Measurements from ENCODE around the gene CTLA4. TPM values are rescaled to one million over a fixed set of nuclear protein-coding genes. Genes with fewer than 3 reads are reported as not detected.
A peak's percentile ranks its signal among the peaks of the same experiment; 100 is the strongest.

The CTLA4 gene
- total and polyA plus RNA-seq, 10 of the 15 experiments (the other 5 are each of a cell fraction or from before 2014, with no cell fraction given): not detected

DNA sequence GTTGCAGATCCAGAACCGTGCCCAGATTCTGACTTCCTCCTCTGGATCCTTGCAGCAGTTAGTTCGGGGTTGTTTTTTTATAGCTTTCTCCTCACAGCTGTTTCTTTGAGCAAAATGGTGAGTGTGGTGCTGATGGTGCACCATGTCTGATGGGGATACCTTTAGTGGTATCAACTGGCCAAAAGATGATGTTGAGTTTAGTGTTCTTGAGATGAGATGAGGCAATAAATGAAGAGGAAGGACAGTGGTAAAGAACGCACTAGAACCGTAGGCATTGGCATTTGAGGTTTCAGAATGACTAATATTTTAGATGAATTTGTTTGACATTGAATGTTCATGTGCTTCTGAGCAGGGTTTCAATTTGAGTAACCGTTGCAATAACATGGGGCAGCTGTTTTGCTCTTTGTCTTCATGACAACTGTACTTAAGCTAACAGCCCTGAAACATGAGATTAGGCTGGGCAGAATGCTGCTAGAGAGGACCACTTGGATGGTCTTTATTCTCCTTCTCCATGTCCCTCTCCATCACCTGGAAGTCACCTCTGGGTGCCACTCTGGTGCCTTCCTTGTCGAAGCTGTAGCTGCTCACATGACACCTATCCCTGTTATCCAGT, 3.9 kb downstream of the CTLA4 start (continued):
- TF ChIP-seq, protein P1, sequence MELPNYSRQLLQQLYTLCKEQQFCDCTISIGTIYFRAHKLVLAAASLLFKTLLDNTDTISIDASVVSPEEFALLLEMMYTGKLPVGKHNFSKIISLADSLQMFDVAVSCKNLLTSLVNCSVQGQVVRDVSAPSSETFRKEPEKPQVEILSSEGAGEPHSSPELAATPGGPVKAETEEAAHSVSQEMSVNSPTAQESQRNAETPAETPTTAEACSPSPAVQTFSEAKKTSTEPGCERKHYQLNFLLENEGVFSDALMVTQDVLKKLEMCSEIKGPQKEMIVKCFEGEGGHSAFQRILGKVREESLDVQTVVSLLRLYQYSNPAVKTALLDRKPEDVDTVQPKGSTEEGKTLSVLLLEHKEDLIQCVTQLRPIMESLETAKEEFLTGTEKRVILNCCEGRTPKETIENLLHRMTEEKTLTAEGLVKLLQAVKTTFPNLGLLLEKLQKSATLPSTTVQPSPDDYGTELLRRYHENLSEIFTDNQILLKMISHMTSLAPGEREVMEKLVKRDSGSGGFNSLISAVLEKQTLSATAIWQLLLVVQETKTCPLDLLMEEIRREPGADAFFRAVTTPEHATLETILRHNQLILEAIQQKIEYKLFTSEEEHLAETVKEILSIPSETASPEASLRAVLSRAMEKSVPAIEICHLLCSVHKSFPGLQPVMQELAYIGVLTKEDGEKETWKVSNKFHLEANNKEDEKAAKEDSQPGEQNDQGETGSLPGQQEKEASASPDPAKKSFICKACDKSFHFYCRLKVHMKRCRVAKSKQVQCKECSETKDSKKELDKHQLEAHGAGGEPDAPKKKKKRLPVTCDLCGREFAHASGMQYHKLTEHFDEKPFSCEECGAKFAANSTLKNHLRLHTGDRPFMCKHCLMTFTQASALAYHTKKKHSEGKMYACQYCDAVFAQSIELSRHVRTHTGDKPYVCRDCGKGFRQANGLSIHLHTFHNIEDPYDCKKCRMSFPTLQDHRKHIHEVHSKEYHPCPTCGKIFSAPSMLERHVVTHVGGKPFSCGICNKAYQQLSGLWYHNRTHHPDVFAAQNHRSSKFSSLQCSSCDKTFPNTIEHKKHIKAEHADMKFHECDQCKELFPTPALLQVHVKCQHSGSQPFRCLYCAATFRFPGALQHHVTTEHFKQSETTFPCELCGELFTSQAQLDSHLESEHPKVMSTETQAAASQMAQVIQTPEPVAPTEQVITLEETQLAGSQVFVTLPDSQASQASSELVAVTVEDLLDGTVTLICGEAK (IDR thresholded peaks at IDR 0.05; ENCODE audit: borderline replicate concordance): no peak
- TF ChIP-seq MYC (IDR thresholded peaks at IDR 0.05; ENCODE audit: insufficient read depth, insufficient read length, insufficient replicate concordance, low read length, severe bottlenecking) (no peak), SUPT20H (IDR thresholded peaks at IDR 0.05; ENCODE audit: borderline replicate concordance, control insufficient read depth, low read depth, low read length) (no peak), ASH2L (IDR thresholded peaks at IDR 0.05; ENCODE audit: borderline replicate concordance, low read depth) (no peak), CBX3 (IDR thresholded peaks at IDR 0.05; ENCODE audit: borderline replicate concordance, low read depth) (no peak), CREB1 (IDR thresholded peaks at IDR 0.05; ENCODE audit: low read depth) (peak; percentile 32; the same call in 1 of the 2 replicates), NFIC (IDR thresholded peaks at IDR 0.05; ENCODE audit: low read depth, low read length) (peak; percentile 89), ZNF217 (IDR thresholded peaks at IDR 0.05) (peak; percentile 99), HCFC1 (IDR thresholded peaks at IDR 0.05; ENCODE audit: low read length) (no peak), BHLHE40 (IDR thresholded peaks at IDR 0.05; ENCODE audit: borderline replicate concordance in 1 of 2, low read depth in 2 of 2, low read length in 1 of 2) (peak; percentile 34 to 47; a peak in 1 of 4 replicates)
- TF ChIP-seq, protein P2, sequence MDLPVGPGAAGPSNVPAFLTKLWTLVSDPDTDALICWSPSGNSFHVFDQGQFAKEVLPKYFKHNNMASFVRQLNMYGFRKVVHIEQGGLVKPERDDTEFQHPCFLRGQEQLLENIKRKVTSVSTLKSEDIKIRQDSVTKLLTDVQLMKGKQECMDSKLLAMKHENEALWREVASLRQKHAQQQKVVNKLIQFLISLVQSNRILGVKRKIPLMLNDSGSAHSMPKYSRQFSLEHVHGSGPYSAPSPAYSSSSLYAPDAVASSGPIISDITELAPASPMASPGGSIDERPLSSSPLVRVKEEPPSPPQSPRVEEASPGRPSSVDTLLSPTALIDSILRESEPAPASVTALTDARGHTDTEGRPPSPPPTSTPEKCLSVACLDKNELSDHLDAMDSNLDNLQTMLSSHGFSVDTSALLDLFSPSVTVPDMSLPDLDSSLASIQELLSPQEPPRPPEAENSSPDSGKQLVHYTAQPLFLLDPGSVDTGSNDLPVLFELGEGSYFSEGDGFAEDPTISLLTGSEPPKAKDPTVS (IDR thresholded peaks at IDR 0.05; ENCODE audit: low read depth, low read length): no peak
- TF ChIP-seq, protein P3, sequence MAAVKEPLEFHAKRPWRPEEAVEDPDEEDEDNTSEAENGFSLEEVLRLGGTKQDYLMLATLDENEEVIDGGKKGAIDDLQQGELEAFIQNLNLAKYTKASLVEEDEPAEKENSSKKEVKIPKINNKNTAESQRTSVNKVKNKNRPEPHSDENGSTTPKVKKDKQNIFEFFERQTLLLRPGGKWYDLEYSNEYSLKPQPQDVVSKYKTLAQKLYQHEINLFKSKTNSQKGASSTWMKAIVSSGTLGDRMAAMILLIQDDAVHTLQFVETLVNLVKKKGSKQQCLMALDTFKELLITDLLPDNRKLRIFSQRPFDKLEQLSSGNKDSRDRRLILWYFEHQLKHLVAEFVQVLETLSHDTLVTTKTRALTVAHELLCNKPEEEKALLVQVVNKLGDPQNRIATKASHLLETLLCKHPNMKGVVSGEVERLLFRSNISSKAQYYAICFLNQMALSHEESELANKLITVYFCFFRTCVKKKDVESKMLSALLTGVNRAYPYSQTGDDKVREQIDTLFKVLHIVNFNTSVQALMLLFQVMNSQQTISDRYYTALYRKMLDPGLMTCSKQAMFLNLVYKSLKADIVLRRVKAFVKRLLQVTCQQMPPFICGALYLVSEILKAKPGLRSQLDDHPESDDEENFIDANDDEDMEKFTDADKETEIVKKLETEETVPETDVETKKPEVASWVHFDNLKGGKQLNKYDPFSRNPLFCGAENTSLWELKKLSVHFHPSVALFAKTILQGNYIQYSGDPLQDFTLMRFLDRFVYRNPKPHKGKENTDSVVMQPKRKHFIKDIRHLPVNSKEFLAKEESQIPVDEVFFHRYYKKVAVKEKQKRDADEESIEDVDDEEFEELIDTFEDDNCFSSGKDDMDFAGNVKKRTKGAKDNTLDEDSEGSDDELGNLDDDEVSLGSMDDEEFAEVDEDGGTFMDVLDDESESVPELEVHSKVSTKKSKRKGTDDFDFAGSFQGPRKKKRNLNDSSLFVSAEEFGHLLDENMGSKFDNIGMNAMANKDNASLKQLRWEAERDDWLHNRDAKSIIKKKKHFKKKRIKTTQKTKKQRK (IDR thresholded peaks at IDR 0.05; ENCODE audit: low read depth, low read length): no peak
- TF ChIP-seq, protein P4, sequence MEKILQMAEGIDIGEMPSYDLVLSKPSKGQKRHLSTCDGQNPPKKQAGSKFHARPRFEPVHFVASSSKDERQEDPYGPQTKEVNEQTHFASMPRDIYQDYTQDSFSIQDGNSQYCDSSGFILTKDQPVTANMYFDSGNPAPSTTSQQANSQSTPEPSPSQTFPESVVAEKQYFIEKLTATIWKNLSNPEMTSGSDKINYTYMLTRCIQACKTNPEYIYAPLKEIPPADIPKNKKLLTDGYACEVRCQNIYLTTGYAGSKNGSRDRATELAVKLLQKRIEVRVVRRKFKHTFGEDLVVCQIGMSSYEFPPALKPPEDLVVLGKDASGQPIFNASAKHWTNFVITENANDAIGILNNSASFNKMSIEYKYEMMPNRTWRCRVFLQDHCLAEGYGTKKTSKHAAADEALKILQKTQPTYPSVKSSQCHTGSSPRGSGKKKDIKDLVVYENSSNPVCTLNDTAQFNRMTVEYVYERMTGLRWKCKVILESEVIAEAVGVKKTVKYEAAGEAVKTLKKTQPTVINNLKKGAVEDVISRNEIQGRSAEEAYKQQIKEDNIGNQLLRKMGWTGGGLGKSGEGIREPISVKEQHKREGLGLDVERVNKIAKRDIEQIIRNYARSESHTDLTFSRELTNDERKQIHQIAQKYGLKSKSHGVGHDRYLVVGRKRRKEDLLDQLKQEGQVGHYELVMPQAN (conservative IDR thresholded peaks at IDR 0.05): no peak
- TF ChIP-seq, protein P5, sequence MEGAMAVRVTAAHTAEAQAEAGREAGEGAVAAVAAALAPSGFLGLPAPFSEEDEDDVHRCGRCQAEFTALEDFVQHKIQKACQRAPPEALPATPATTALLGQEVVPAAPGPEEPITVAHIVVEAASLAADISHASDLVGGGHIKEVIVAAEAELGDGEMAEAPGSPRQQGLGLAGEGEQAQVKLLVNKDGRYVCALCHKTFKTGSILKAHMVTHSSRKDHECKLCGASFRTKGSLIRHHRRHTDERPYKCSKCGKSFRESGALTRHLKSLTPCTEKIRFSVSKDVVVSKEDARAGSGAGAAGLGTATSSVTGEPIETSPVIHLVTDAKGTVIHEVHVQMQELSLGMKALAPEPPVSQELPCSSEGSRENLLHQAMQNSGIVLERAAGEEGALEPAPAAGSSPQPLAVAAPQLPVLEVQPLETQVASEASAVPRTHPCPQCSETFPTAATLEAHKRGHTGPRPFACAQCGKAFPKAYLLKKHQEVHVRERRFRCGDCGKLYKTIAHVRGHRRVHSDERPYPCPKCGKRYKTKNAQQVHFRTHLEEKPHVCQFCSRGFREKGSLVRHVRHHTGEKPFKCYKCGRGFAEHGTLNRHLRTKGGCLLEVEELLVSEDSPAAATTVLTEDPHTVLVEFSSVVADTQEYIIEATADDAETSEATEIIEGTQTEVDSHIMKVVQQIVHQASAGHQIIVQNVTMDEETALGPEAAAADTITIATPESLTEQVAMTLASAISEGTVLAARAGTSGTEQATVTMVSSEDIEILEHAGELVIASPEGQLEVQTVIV (IDR thresholded peaks at IDR 0.05; ENCODE audit: borderline replicate concordance, partially characterized antibody): no peak
